HCT116 (cell line): Measurements from ENCODE around the gene GAPT.

Source experiments
- EGR1 ChIP-seq: IDR thresholded peaks from 2 replicates; pipeline ENCODE4 v1.6.1; 2012; ENCODE audit warnings: low read depth
- JUND ChIP-seq: IDR thresholded peaks from 2 replicates; pipeline ENCODE4 v1.6.1; 2012
- POLR2A ChIP-seq: IDR thresholded peaks from 2 replicates; pipeline ENCODE4 v1.7.0; 2011; ENCODE audit warnings: borderline replicate concordance; ENCODE audit not compliant: insufficient read depth, insufficient read length; ENCODE audit errors: extremely low read depth
- POLR2AphosphoS5 ChIP-seq: IDR thresholded peaks from 2 replicates; pipeline ENCODE4 v1.6.1; 2011; ENCODE audit warnings: mild to moderate bottlenecking, low read depth, low read length, moderate library complexity
- RAD21 ChIP-seq: IDR thresholded peaks from 2 replicates; pipeline ENCODE4 v1.6.1; 2012; ENCODE audit warnings: low read depth, mild to moderate bottlenecking
- SP1 ChIP-seq: IDR thresholded peaks from 2 replicates; pipeline ENCODE4 v1.6.1; 2012; ENCODE audit warnings: low read depth
- YY1 ChIP-seq: IDR thresholded peaks from 2 replicates; pipeline ENCODE4 v1.6.1; 2011; ENCODE audit warnings: low read length, low read depth, moderate library complexity, mild to moderate bottlenecking; ENCODE audit not compliant: insufficient replicate concordance; ENCODE audit errors: extremely low read depth
- TF ChIP-seq, protein P1 (sequence below), 3 experiments: fragments of 200-600 bp in 1 of 3; sonication (generic) in 1 of 3; IDR thresholded peaks in 2 of 3; conservative IDR thresholded peaks in 1 of 3; 2 replicates each; pipeline ENCODE4 v1.5.1; 2012 to 2017; ENCODE audit warnings: low read depth in 2 of 3, low read length in 2 of 3, antibody characterized with exemption in 1 of 3, borderline replicate concordance in 1 of 3, control low read depth in 1 of 3, mild to moderate bottlenecking in 1 of 3, mixed read lengths in 1 of 3, mixed run types in 1 of 3, moderate library complexity in 1 of 3; ENCODE audit not compliant: insufficient read depth in 1 of 3
- TF ChIP-seq, protein P2 (sequence below): IDR thresholded peaks from 2 replicates; pipeline ENCODE4 v1.6.1; 2012; ENCODE audit warnings: low read depth
- TF ChIP-seq, protein P3 (sequence below): IDR thresholded peaks from 2 replicates; pipeline ENCODE4 v1.6.1; 2011; ENCODE audit warnings: mild to moderate bottlenecking, low read length, moderate library complexity; ENCODE audit not compliant: insufficient replicate concordance; ENCODE audit errors: extremely low read depth
- TF ChIP-seq, protein P4 (sequence below): IDR thresholded peaks from 2 replicates; pipeline ENCODE4 v1.6.1; 2012

DNA sequence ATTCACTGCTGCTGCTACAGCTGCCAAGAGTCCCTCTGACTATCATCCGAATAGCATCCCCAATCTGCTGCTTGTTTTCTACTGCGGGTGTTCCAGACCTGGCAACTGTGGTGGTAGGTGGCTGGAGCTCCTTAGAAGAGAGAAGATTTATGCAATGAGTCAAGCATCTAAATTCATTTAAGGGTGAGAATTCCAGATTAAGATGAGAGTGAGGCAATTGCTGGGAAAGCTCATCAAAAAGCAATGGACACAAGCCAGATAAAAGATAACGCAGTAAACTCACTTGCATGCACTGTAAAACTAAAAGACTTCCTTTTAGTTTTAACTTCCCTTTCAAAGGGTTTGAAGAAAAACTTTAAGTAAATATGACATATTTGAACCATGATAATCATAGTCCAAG, 35.2 kb upstream of the GAPT start:
- TF ChIP-seq, protein P1, sequence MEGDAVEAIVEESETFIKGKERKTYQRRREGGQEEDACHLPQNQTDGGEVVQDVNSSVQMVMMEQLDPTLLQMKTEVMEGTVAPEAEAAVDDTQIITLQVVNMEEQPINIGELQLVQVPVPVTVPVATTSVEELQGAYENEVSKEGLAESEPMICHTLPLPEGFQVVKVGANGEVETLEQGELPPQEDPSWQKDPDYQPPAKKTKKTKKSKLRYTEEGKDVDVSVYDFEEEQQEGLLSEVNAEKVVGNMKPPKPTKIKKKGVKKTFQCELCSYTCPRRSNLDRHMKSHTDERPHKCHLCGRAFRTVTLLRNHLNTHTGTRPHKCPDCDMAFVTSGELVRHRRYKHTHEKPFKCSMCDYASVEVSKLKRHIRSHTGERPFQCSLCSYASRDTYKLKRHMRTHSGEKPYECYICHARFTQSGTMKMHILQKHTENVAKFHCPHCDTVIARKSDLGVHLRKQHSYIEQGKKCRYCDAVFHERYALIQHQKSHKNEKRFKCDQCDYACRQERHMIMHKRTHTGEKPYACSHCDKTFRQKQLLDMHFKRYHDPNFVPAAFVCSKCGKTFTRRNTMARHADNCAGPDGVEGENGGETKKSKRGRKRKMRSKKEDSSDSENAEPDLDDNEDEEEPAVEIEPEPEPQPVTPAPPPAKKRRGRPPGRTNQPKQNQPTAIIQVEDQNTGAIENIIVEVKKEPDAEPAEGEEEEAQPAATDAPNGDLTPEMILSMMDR (IDR thresholded peaks at IDR 0.05 in 2 of 3, conservative IDR thresholded peaks at IDR 0.05 in 1 of 3; ENCODE audit: borderline replicate concordance in 1 of 3, insufficient read depth in 1 of 3, low read depth in 2 of 3, low read length in 2 of 3): no peak
- TF ChIP-seq, protein P2, sequence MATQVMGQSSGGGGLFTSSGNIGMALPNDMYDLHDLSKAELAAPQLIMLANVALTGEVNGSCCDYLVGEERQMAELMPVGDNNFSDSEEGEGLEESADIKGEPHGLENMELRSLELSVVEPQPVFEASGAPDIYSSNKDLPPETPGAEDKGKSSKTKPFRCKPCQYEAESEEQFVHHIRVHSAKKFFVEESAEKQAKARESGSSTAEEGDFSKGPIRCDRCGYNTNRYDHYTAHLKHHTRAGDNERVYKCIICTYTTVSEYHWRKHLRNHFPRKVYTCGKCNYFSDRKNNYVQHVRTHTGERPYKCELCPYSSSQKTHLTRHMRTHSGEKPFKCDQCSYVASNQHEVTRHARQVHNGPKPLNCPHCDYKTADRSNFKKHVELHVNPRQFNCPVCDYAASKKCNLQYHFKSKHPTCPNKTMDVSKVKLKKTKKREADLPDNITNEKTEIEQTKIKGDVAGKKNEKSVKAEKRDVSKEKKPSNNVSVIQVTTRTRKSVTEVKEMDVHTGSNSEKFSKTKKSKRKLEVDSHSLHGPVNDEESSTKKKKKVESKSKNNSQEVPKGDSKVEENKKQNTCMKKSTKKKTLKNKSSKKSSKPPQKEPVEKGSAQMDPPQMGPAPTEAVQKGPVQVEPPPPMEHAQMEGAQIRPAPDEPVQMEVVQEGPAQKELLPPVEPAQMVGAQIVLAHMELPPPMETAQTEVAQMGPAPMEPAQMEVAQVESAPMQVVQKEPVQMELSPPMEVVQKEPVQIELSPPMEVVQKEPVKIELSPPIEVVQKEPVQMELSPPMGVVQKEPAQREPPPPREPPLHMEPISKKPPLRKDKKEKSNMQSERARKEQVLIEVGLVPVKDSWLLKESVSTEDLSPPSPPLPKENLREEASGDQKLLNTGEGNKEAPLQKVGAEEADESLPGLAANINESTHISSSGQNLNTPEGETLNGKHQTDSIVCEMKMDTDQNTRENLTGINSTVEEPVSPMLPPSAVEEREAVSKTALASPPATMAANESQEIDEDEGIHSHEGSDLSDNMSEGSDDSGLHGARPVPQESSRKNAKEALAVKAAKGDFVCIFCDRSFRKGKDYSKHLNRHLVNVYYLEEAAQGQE: no peak
- TF ChIP-seq, protein P3, sequence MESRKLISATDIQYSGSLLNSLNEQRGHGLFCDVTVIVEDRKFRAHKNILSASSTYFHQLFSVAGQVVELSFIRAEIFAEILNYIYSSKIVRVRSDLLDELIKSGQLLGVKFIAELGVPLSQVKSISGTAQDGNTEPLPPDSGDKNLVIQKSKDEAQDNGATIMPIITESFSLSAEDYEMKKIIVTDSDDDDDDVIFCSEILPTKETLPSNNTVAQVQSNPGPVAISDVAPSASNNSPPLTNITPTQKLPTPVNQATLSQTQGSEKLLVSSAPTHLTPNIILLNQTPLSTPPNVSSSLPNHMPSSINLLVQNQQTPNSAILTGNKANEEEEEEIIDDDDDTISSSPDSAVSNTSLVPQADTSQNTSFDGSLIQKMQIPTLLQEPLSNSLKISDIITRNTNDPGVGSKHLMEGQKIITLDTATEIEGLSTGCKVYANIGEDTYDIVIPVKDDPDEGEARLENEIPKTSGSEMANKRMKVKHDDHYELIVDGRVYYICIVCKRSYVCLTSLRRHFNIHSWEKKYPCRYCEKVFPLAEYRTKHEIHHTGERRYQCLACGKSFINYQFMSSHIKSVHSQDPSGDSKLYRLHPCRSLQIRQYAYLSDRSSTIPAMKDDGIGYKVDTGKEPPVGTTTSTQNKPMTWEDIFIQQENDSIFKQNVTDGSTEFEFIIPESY: no peak
- no peak for TF ChIP-seq EGR1
- TF ChIP-seq RAD21: no peak
- no peak for TF ChIP-seq POLR2AphosphoS5
- TF ChIP-seq, protein P4, sequence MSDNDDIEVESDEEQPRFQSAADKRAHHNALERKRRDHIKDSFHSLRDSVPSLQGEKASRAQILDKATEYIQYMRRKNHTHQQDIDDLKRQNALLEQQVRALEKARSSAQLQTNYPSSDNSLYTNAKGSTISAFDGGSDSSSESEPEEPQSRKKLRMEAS: no peak
- no peak for TF ChIP-seq POLR2A
- no peak for TF ChIP-seq JUND
- no peak for TF ChIP-seq YY1
- no peak for TF ChIP-seq SP1
